ENCODE measurements around the gene GAA. TPM values are rescaled to one million over a fixed set of nuclear protein-coding genes. Genes with fewer than 3 reads are reported as not detected.

Gene GAA
- total RNA-seq, 2 experiments from 2014 or later, result 43.2 to 51.6 TPM

DNA sequence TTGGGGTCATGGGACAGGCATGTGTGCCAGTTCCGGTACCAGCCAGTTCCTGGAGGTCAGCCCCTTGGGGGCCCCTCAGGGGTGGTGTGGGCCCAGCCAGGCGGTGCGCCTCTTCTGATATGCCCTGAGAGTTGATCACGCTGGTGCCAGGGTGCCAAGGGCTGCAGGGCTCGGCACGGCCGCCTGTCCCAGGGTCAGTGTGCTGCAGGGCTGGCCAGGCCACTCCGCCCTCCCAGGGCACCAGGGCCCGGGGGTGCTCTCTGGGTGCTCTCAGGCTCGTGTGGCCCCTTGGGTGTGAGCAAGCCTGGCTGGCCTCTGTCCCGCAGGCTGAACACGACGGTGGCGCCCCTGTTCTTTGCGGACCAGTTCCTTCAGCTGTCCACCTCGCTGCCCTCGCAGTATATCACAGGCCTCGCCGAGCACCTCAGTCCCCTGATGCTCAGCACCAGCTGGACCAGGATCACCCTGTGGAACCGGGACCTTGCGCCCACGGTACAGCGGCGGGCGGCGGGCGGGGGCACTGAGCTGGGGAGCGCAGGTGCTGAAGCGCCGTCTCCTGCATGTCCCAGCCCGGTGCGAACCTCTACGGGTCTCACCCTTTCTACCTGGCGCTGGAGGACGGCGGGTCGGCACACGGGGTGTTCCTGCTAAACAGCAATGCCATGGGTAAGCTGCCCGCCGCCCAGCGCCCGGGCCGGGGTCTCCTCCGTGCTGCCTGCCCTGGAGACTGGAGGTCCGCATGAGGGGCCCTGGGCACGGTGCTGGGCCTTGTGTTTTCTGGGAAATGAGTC is 6.0 kb downstream of the GAA start:
- no TSS peak for BruUV-seq (replicated peaks)
- ChIA-PET CTCF (ENCODE audit: unreplicated experiment) (no interaction called here), POLR2A (interaction anchor here (0.7 kb wide), 1 partner anchor 252 kb away, joined by 4 read pairs; no protein-coding TSS in a partner anchor)
- Histone ChIP-seq H2AFZ (ENCODE audit: low read length) (no peak overlapping the region), H3K79me2 (ENCODE audit: insufficient read depth, low read depth, low read length) (no peaks in the 10 kb centered on the region), H3K9me2 (ENCODE audit: insufficient read depth, low read length) (no peaks in the 10 kb centered on the region), H3K4me1 (ENCODE audit: insufficient read depth, low read length, poor library complexity, severe bottlenecking) (peaks cover 7% of the 10 kb centered on the region), H4K20me1 (ENCODE audit: insufficient read depth, low read length) (no peaks in the 10 kb centered on the region), H3K4me2 (ENCODE audit: low read length) (no peak overlapping the region), H3K9me3 (ENCODE audit: low read length) (no peaks in the 10 kb centered on the region), H3K36me3 (ENCODE audit: insufficient read depth, low read length) (no peaks in the 10 kb centered on the region), H3K4me3 (ENCODE audit: low read depth, low read length, poor library complexity, severe bottlenecking) (no peak overlapping the region), H3K27ac (ENCODE audit: low read depth, low read length, poor library complexity, severe bottlenecking) (no peak overlapping the region)
- intact Hi-C loops (cut with micrococcal nuclease; ENCODE audit: unreplicated experiment), result no loop called here
- TF ChIP-seq, protein P1, sequence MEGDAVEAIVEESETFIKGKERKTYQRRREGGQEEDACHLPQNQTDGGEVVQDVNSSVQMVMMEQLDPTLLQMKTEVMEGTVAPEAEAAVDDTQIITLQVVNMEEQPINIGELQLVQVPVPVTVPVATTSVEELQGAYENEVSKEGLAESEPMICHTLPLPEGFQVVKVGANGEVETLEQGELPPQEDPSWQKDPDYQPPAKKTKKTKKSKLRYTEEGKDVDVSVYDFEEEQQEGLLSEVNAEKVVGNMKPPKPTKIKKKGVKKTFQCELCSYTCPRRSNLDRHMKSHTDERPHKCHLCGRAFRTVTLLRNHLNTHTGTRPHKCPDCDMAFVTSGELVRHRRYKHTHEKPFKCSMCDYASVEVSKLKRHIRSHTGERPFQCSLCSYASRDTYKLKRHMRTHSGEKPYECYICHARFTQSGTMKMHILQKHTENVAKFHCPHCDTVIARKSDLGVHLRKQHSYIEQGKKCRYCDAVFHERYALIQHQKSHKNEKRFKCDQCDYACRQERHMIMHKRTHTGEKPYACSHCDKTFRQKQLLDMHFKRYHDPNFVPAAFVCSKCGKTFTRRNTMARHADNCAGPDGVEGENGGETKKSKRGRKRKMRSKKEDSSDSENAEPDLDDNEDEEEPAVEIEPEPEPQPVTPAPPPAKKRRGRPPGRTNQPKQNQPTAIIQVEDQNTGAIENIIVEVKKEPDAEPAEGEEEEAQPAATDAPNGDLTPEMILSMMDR (conservative IDR thresholded peaks at IDR 0.05; ENCODE audit: low read length), result no peak
- no peak for TF ChIP-seq EZH2phosphoT487 (IDR thresholded peaks at IDR 0.05; ENCODE audit: borderline replicate concordance, low read depth, low read length)
- DNase-seq (ENCODE audit: low spot score), result no peak

DNA sequence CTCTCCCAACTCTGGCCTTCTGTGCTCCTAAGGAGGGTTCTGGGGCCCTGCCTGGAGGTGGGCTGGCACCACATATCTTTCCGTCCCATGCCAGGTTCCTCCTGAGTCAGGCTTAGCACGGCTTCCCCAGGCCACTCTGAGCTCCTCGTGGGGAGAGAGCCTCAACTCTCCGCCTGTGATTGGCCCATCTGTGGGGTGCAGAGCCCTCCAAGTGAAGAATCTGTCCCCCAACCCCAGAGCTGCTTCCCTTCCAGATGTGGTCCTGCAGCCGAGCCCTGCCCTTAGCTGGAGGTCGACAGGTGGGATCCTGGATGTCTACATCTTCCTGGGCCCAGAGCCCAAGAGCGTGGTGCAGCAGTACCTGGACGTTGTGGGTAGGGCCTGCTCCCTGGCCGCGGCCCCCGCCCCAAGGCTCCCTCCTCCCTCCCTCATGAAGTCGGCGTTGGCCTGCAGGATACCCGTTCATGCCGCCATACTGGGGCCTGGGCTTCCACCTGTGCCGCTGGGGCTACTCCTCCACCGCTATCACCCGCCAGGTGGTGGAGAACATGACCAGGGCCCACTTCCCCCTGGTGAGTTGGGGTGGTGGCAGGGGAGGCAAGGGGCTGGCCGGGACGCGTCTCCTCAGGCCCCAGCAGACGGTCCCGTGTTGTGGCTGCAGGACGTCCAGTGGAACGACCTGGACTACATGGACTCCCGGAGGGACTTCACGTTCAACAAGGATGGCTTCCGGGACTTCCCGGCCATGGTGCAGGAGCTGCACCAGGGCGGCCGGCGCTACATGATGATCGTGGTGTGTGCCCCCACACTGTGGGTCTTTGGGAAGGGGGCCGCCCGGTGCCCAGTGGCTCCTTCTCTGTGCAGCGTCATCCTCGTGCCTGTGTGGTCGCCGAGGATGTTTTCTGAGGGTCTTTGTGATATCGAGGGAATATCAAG is 6.9 kb downstream of the GAA start:
- H4K20me1 ChIP-seq (ENCODE audit: insufficient read depth, low read length), result no peaks in the 10 kb centered on the region
- H3K4me3 ChIP-seq (ENCODE audit: low read depth, low read length, poor library complexity, severe bottlenecking), result no peak overlapping the region
- CTCF ChIA-PET (ENCODE audit: unreplicated experiment), result no interaction called here
- no peak overlapping the region for H3K27ac ChIP-seq (ENCODE audit: low read depth, low read length, poor library complexity, severe bottlenecking)
- no peak overlapping the region for H3K4me2 ChIP-seq (ENCODE audit: low read length)
- POLR2A ChIA-PET, result interaction anchor here (0.7 kb wide), 1 partner anchor 251 kb away, joined by 4 read pairs; no protein-coding TSS in a partner anchor
- TF ChIP-seq, protein P1 (conservative IDR thresholded peaks at IDR 0.05; ENCODE audit: low read length), result no peak
- TF ChIP-seq EZH2phosphoT487 (IDR thresholded peaks at IDR 0.05; ENCODE audit: borderline replicate concordance, low read depth, low read length), result no peak
- no TSS peak for BruUV-seq (replicated peaks)
- DNase-seq (ENCODE audit: low spot score), result no peak
- H3K36me3 ChIP-seq (ENCODE audit: insufficient read depth, low read length), result no peaks in the 10 kb centered on the region
- H3K9me3 ChIP-seq (ENCODE audit: low read length), result no peaks in the 10 kb centered on the region
- H3K4me1 ChIP-seq (ENCODE audit: insufficient read depth, low read length, poor library complexity, severe bottlenecking), result peaks cover 8% of the 10 kb centered on the region
- no peaks in the 10 kb centered on the region for H3K79me2 ChIP-seq (ENCODE audit: insufficient read depth, low read depth, low read length)
- no peaks in the 10 kb centered on the region for H3K9me2 ChIP-seq (ENCODE audit: insufficient read depth, low read length)
- intact Hi-C loops (cut with micrococcal nuclease; ENCODE audit: unreplicated experiment), result no loop called here
- no peak overlapping the region for H2AFZ ChIP-seq (ENCODE audit: low read length)
